Stimulated activated naive CD8-positive, alpha-beta T cell treated with anti-CD3 and anti-CD28 coated beads, Interleukin-15, Interleukin-2, amounts not matched to agents 100 ng/mL and 50 ng/mL, for 24 hours (primary cell): ENCODE results near the gene XG.
"Not testable (repeated sequence)": the region's sequence is repeated elsewhere in the genome, so short reads cannot be mapped to it uniquely, and the experiment has no call there.

Source experiments
- H3K27ac Mint-ChIP-seq: one replicate; pipeline ENCODE4 v1.8.0; 2021; ENCODE audit warnings: mild to moderate bottlenecking, mixed read lengths
- H3K27me3 Mint-ChIP-seq: one replicate; pipeline ENCODE4 v1.8.0; 2021; ENCODE audit warnings: mixed read lengths
- H3K36me3 Mint-ChIP-seq: one replicate; pipeline ENCODE4 v1.8.0; 2021; ENCODE audit warnings: low read depth, mixed read lengths
- H3K4me1 Mint-ChIP-seq: one replicate; pipeline ENCODE4 v1.8.0; 2021; ENCODE audit warnings: low read depth, mixed read lengths
- H3K4me3 Mint-ChIP-seq: one replicate; pipeline ENCODE4 v1.8.0; 2021; ENCODE audit warnings: mild to moderate bottlenecking, mixed read lengths
- H3K9me3 Mint-ChIP-seq: one replicate; pipeline ENCODE4 v1.8.0; 2021; ENCODE audit warnings: mixed read lengths

XG gene

DNA sequence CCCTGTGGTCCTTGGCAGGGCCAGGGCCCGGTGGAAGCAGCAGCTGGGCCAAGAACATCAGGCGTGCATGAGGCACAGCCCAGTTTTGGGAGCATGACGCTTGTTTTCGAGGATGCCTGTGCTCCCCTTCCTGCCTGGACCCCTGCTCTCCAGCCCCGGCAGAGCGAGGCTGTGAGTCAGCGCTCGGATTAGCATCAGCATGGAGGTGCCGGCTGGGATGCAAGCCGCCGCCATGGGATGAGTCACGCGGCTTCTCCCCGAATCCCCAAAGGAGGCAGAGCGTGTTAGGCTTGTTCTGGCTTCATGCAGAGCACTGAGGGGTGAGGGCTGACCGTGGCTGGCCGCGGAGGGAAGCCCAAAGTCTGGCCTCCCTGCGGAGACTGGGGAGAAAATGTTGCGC, 53.0 kb downstream of the XG start:
- not testable (repeated sequence) for H3K4me3 Mint-ChIP-seq, H3K4me1 Mint-ChIP-seq, H3K27ac Mint-ChIP-seq

DNA sequence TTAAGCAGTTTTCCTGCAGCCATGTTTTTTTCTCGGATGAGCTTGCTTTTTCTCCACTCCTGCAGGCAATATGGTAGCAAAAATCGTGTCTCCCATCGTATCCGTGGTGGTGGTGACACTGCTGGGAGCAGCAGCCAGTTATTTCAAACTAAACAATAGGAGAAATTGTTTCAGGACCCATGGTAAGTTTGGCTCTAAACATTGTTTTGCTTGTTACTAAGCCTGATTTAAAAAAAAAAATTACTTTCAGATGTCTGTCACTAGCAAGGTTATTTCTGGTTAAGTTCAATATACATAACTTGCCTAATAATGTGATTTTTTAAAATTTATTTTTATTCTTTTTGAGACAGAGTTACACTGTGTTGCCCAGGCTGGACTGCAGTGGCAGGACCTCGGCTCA, 59.4 kb downstream of the XG start:
- Mint-ChIP-seq H3K27ac (no peak overlapping the region), H3K36me3 (no peaks in the 10 kb centered on the region), H3K27me3 (peaks cover 3% of the 10 kb centered on the region), H3K4me1 (peaks cover 2% of the 10 kb centered on the region), H3K4me3 (no peak overlapping the region), H3K9me3 (no peaks in the 10 kb centered on the region)

More for the DNA sequence above, 53.0 kb downstream of the XG start:
- not testable (repeated sequence) for H3K27me3 Mint-ChIP-seq, H3K9me3 Mint-ChIP-seq, H3K36me3 Mint-ChIP-seq

DNA sequence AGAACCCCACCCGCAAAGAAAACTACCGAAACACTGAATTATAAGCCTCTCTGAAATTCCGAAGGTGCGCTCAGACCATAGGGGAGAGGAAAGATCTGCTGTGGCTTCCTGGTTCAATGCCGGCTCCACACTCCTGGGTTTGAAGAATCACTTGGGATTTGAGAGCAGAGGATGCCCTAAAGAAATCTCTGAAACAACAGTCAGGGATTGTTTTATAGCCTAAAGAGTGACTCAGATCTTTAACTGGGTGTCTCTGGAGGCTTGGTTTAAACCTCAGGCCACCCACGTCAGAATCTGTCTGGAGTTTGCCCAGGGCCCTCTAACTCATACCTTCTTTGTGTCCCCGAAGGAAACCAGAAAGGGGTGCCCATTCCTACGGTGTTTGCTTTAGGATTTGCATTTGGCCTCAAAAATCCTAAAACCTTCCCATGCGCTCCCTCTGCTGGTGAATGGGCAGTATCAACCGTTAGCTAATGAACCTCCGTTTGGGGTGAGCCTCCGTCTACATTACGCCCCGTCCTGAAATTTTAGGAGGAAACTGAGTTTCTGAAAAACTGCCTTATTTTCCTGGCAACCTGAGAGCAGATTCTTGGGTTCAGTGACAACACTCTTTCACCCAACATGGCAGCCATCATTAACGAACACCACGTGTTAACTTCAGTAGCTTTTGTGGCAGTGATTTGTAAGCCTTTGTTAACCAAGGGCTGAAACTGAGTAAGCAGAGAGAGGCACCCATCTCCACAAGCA, 60.5 kb downstream of the XG start:
- not testable (repeated sequence) for H3K4me3 Mint-ChIP-seq, H3K9me3 Mint-ChIP-seq, H3K36me3 Mint-ChIP-seq, H3K27me3 Mint-ChIP-seq, H3K4me1 Mint-ChIP-seq, H3K27ac Mint-ChIP-seq

DNA sequence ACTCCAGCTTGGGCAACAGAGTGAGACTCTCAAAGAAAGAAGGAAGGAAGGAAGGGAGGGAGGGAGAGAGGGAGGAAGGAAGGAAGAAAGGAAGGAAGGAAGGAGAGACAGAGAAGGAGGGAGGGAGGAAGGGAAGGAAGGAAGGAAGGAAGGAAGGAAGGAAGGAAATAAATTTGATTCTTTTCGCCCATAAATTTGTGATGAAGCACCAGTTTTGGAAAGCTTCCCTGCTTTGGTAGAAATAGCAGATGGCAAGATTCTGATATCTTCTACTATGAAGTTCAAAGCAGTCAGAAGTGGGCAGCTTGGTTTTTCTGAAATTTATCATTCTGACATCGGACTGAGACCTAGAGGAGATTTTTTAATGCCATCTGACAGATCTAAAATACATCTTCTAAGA, 65.2 kb downstream of the XG start:
- Mint-ChIP-seq H3K27ac (no peak overlapping the region), H3K9me3 (no peaks in the 10 kb centered on the region), H3K4me3 (no peak overlapping the region), H3K27me3 (peaks cover 3% of the 10 kb centered on the region), H3K36me3 (no peaks in the 10 kb centered on the region), H3K4me1 (peaks cover 2% of the 10 kb centered on the region)

DNA sequence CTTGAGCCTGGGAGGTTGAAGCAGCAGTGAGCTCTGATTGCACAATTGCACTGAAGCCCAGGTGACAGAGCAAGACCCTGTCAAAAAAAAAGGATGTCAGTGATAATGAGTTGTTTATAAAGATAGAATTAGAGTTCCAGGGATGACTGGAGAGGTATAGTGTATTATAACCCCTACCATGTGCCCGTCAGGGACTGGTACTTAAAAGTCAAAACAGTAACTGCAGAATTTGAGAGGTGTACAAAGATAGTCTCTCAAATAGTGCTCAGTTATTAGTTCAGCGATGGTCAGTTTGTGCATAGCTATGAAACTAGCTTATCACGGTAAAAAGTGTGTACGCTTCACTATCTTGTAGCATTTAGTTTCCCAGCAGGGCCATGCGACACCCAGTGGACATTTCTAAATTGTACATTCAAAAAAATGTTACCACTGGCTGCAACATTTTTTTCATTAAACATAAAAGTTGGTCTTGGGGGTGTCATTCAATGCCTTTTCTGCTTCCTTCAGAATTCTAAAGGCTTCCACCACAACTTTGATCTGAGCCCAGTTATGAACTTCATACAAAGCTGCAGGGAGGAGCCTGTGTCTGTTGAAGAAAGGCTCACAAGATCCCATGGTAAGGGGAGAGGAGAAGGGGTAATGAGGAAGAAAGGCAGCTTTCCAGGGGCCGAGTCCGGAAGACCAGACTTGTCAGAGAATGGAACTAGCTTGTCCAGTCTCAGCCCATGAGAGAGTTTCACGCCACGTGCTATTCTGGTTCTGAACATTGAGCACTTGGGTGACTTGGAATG, 67.7 kb downstream of the XG start:
- Mint-ChIP-seq H3K9me3 (no peaks in the 10 kb centered on the region), H3K36me3 (no peaks in the 10 kb centered on the region), H3K27me3 (peaks cover 4% of the 10 kb centered on the region), H3K4me3 (no peak overlapping the region), H3K27ac (no peak overlapping the region), H3K4me1 (no peaks in the 10 kb centered on the region)

DNA sequence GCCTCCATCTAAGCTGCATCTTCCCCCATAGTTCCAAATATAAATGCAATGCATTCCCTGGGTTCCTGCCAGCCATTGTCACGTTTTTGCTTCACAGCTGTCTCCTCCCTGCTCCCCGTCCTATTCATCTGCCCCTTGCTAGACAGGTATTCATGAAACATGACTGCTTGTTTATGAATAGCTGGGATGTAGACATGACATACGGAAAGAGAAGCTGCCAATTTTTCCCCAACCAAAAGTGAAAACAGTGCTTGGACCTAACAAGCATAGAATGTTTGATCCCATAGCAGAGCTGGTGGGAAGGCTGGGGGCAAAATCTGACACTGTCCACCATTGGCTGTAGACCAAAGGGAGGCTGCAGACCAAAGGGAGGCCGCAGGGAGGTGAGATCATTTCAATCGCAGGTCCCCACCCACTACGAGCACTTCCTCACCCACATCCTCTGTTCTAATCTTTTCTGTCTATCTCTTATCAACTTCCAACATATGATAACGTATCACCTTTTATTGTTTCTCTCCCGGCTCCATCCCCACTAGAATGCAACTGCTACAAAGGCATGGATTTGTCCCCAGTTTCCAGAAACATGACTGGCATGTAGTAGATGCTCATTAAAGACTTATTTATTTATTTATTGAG, 68.4 kb downstream of the XG start:
- H3K27ac Mint-ChIP-seq, result no peak overlapping the region
- no peak overlapping the region for H3K4me3 Mint-ChIP-seq
- H3K9me3 Mint-ChIP-seq, result no peaks in the 10 kb centered on the region
- no peaks in the 10 kb centered on the region for H3K4me1 Mint-ChIP-seq
- H3K36me3 Mint-ChIP-seq, result no peaks in the 10 kb centered on the region
- H3K27me3 Mint-ChIP-seq, result peaks cover 4% of the 10 kb centered on the region

DNA sequence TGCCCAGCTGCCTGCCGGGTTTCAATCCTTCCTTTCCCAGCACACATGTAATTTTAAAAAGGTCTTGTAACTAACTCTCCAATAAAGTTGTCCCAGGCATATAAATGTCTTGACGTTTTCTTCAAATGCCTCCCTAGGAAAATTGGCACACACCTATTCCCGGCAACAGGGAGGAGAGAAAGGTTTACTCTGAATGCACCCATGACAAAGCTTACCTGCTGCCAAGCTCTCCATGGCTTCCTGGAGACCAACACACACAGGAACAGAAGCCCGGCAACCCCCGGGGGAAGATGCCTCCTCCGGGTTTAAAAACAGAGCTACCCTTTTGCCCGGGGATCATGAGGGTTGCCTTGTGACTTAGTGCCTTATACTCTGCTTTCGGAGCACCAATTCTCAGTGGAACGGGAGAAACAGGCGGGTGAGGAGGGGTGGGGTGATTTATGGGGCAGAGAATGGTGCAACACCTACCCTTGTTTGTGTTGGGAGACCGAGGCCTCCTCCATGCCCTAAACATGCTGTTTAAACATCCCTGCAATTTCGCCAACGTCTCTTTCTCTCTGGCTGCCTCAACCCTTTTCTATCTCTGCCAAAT, 72.1 kb downstream of the XG start:
- Mint-ChIP-seq H3K36me3 (no peaks in the 10 kb centered on the region), H3K9me3 (no peaks in the 10 kb centered on the region), H3K27me3 (peaks cover 4% of the 10 kb centered on the region), H3K4me1 (no peaks in the 10 kb centered on the region), H3K4me3 (no peak overlapping the region), H3K27ac (no peak overlapping the region)

DNA sequence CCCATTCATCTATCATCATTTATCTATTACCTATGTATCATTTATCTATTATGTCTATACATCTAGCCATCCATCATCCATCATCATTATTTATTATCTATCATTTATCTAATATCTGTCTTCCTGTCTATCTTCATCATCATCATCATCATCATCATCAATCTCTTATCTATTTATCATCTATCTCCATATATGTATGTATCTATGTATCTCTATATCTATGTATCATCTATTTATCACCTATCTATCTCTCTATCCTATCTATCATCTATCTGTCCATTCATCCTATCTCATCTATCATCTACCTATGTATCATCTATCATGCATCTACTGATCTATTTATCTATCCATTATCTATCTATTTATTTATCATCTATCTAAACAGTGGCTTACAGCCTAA, 73.0 kb downstream of the XG start:
- Mint-ChIP-seq H3K4me1 (no peaks in the 10 kb centered on the region), H3K36me3 (no peaks in the 10 kb centered on the region), H3K27ac (no peak overlapping the region), H3K9me3 (no peaks in the 10 kb centered on the region), H3K4me3 (no peak overlapping the region), H3K27me3 (peaks cover 4% of the 10 kb centered on the region)

DNA sequence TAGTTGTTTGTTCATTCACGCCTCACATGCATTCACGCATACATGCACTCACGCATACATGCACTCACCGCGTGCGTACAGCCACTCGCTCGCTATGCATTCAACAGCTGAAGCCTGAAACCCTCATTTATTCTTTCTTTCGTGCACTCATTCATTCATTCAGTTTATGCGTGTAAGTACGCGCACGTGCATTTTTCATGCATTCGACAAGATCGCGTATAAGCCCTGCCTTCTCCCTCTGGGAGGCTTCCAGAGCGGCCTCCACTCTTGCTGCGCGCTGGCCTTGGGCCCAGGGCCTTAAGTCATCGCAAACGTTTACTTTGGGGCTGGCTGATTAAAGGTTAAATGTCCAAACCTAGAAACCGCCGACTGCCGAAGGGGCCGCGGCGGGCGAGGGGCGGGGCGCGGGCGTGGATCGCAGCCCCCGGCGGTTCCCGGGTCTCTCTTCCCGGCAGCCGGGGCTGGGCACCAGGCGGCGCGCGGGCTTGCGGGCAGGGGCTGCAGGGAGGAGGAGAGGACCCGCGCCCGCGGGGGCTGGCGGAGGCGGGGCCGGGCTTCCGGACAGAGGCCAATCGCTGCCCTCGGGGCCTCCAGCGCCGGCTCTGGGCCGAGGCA, 76.6 kb downstream of the XG start, which contains the start of gene GYG2:
Gene GYG2 (plus strand): TSS at position 587 of the 615 bp plus-strand sequence. CDS start 1,259 bp downstream, outside the sequence.
- H3K9me3 Mint-ChIP-seq, result no peaks in the 10 kb centered on the region
- H3K36me3 Mint-ChIP-seq, result no peaks in the 10 kb centered on the region
- H3K27me3 Mint-ChIP-seq, result peaks cover 6% of the 10 kb centered on the region
- H3K27ac Mint-ChIP-seq, result no peak within 1 kb of the TSS
- H3K4me1 Mint-ChIP-seq, result no peaks in the 10 kb centered on the region
- H3K4me3 Mint-ChIP-seq, result no peak within 1 kb of the TSS

DNA sequence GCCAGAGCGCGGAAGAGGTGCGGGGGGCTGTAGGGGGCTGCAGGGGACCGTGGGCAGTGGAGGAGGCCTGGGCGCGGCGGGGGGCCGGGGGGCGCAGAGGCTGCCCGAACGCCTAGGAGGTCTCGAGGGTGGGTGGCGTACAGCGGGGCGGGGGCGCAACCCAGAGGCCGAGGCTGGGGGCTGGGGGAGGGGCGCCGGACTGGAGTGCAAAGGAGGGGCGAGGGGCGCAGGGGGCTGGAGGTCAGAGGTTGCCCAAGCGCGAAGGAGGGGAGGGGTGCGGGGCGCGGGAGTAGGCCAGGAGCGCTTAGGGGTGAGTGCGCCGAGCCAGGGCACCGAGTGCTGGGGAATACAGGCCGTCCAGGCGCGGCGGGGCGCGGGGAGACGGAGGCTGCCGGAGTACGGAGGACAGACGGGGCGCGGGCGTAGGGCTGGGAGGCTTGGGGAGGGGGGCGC, 77.1 kb downstream of the XG start:
- Mint-ChIP-seq H3K36me3 (no peaks in the 10 kb centered on the region), H3K27ac (no peak overlapping the region), H3K4me1 (no peaks in the 10 kb centered on the region), H3K4me3 (no peak overlapping the region), H3K9me3 (no peaks in the 10 kb centered on the region), H3K27me3 (peaks cover 6% of the 10 kb centered on the region)

DNA sequence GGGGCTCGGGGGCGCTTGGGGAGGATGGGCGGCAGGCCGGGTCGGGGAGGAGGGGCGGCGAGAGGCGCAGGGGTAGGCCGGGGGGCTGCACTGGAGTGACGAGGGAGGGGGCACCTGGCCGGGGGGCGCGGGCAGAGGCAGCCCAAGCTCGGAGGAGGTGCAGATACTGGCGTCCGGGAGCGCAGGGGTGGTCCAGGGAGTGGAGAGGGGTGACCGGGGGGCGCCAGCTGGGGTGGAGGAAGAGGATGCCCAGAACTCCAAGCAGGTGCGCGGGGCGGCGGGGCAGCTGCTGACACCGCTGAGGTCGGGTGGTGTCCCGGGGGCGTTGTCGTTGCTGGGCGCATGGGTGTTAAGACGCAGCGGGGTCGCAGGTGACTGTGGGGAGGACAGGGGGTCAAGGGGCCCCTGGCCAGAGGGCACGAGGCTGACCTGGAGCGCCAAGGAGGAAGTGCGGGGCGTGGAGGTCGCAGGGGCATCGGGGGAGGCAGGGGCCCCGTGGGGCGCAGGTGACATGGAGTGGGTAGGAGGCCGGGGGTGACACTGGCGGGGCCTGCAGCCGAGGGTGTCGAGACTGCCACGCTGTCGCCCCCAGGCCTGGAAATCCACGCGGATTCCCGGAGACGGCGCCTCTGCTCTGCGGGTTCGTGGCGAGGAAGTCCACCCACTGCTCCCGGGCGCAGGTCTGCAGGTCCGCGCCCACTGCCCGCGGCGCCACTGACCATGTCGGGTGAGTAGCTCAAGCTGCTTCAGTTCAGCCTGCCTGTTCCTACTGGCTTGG, 77.8 kb downstream of the XG start:
- H3K27ac Mint-ChIP-seq, result no peak overlapping the region
- no peak overlapping the region for H3K4me3 Mint-ChIP-seq
- no peaks in the 10 kb centered on the region for H3K4me1 Mint-ChIP-seq
- H3K27me3 Mint-ChIP-seq, result peaks cover 6% of the 10 kb centered on the region
- H3K36me3 Mint-ChIP-seq, result no peaks in the 10 kb centered on the region
- H3K9me3 Mint-ChIP-seq, result no peaks in the 10 kb centered on the region

DNA sequence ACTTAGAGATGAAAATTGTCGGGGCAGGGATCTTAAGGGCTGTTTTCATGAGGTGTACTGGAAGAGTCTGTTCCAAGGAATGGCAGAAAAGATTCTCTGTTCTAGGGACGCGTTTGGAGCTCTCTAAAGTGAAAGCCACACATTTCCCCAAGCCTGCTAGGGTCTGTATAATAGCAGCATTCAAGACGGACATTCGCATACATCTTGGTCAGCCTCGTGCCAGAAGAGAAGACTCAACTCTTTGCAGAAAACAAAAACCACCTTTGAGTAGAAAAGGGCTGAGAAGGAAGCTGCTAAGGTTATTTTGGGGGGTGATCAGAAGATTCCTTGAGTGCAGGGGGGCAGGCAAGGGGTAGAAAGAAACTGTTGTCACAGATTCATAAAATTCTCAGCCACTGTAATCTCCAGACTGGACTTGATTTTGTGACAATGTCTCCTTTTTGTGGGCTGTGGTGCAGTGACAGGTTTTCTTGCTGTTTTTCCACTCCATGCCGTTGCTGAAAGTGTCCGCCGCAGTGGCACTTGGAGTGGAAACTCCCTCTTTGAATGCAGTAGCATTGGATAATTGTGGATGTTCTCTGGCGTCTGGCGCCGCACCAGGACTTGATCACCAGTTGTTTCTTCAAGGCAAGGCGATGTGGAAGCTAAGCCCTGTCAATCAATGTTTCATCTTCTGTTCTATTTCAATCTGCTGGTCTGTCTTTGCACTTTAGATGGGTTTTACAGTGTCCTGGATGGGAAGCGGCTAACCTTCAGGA, 79.8 kb downstream of the XG start:
- Mint-ChIP-seq H3K9me3 (no peaks in the 10 kb centered on the region), H3K27ac (no peak overlapping the region), H3K27me3 (peaks cover 6% of the 10 kb centered on the region), H3K4me3 (no peak overlapping the region), H3K36me3 (no peaks in the 10 kb centered on the region), H3K4me1 (no peaks in the 10 kb centered on the region)

DNA sequence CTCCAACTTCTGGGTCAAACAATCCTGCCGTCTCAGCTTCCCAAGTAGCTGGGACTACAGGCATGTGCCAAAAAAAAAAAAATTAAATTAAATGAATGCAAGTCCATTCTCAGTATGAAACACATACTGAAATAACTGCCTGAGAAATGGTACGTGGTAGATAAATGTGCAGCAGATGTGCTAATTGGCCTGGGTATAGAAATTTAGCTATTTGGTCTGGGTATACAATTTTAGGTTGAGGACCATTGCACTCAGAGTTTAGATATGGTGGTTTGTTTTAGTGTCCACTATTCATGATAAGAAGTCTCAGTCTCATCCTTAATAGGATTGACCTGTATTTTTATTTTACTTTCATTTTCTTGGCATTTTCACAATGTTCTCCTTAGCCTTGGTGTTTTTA, 86.1 kb downstream of the XG start:
- Mint-ChIP-seq H3K9me3 (no peaks in the 10 kb centered on the region), H3K27me3 (peaks cover 3% of the 10 kb centered on the region), H3K36me3 (no peaks in the 10 kb centered on the region), H3K4me3 (no peak overlapping the region), H3K27ac (no peak overlapping the region), H3K4me1 (no peaks in the 10 kb centered on the region)
